Ishikawa (cell line): ENCODE results near the gene NOP56.

ENCODE experiments used
- CEBPB ChIP-seq: IDR thresholded peaks from 2 replicates; pipeline ENCODE4 v1.6.1; 2012
- CREB1 ChIP-seq: IDR thresholded peaks from 2 replicates; pipeline ENCODE4 v1.6.1; 2012; ENCODE audit warnings: low read depth
- EGR1 ChIP-seq: IDR thresholded peaks from 2 replicates; pipeline ENCODE4 v1.6.1; 2012
- EP300 ChIP-seq: IDR thresholded peaks from 2 replicates; pipeline ENCODE4 v1.6.1; 2012; ENCODE audit warnings: borderline replicate concordance
- FOXM1 ChIP-seq: IDR thresholded peaks from 2 replicates; pipeline ENCODE4 v1.6.1; 2012; ENCODE audit warnings: low read depth, borderline replicate concordance
- MAX ChIP-seq: IDR thresholded peaks from 2 replicates; pipeline ENCODE4 v1.6.1; 2012
- NFIC ChIP-seq: IDR thresholded peaks from 2 replicates; pipeline ENCODE4 v1.6.1; 2012
- RAD21 ChIP-seq: IDR thresholded peaks from 2 replicates; pipeline ENCODE4 v1.6.1; 2012; ENCODE audit warnings: low read depth
- REST ChIP-seq: IDR thresholded peaks from 2 replicates; pipeline ENCODE4 v1.6.1; 2012; ENCODE audit warnings: low read depth, mild to moderate bottlenecking
- TAF1 ChIP-seq: IDR thresholded peaks from 2 replicates; pipeline ENCODE4 v1.6.1; 2012; ENCODE audit warnings: low read depth, mild to moderate bottlenecking
- TCF12 ChIP-seq: IDR thresholded peaks from 2 replicates; pipeline ENCODE4 v1.6.1; 2012; ENCODE audit warnings: low read depth
- TEAD4 ChIP-seq: IDR thresholded peaks from 2 replicates; pipeline ENCODE4 v1.6.1; 2012
- USF1 ChIP-seq: IDR thresholded peaks from 2 replicates; pipeline ENCODE4 v1.6.1; 2012
- YY1 ChIP-seq: IDR thresholded peaks from 2 replicates; pipeline ENCODE4 v1.6.1; 2012; ENCODE audit warnings: low read depth
- ZBTB7A ChIP-seq: IDR thresholded peaks from 2 replicates; pipeline ENCODE4 v1.6.1; 2012; ENCODE audit warnings: low read depth

Gene NOP56

GRCh38 chr20:2619961-2620595 is 32.4 kb upstream of the NOP56 start:
- TF ChIP-seq CREB1 = no peak
- no peak for TF ChIP-seq EP300
- no peak for TF ChIP-seq USF1

GRCh38 chr20:2624190-2624589 is 28.2 kb upstream of the NOP56 start:
- no peak for TF ChIP-seq EGR1
- no peak for TF ChIP-seq FOXM1

GRCh38 chr20:2625062-2625461 is 27.4 kb upstream of the NOP56 start:
- no peak for TF ChIP-seq TEAD4
- TF ChIP-seq TAF1 = no peak
- no peak for TF ChIP-seq CEBPB
- no peak for TF ChIP-seq USF1
- no peak for TF ChIP-seq CREB1
- TF ChIP-seq YY1 = no peak
- TF ChIP-seq REST = no peak
- no peak for TF ChIP-seq MAX
- no peak for TF ChIP-seq FOXM1
- no peak for TF ChIP-seq ZBTB7A
- no peak for TF ChIP-seq EGR1

- TF ChIP-seq NFIC = peak; percentile 62
- TF ChIP-seq TCF12 = no peak
- TF ChIP-seq EGR1 = no peak
- no peak for TF ChIP-seq FOXM1
- TF ChIP-seq USF1 = peak; percentile 66
- no peak for TF ChIP-seq CREB1
- TF ChIP-seq MAX = peak; percentile 44; the same call in 1 of the 2 replicates
- TF ChIP-seq TEAD4 = peak; percentile 83
- TF ChIP-seq YY1 = no peak
- no peak for TF ChIP-seq RAD21
- no peak for TF ChIP-seq REST
- TF ChIP-seq ZBTB7A = no peak
- TF ChIP-seq TAF1 = no peak
- TF ChIP-seq CEBPB = no peak
- TF ChIP-seq EP300 = no peak
Observed at GRCh38 chr20:2626853-2627541, 25.4 kb upstream of the NOP56 start.

- TF ChIP-seq EGR1 = no peak
- no peak for TF ChIP-seq REST
- TF ChIP-seq CREB1 = no peak
- peak; percentile 23; the same call in 1 of the 2 replicates for TF ChIP-seq RAD21
Observed at GRCh38 chr20:2631228-2631627, 21.2 kb upstream of the NOP56 start.
